SU-DHL-6 (cell line): ENCODE data around the gene RNU2-63P.

Experiments used
- H2AFZ ChIP-seq: fragments of 200-600 bp; sonication (generic); 2 replicates; pipeline ENCODE4 v1.6.1; 2014; ENCODE audit warnings: low read depth, mild to moderate bottlenecking, moderate library complexity, mixed read lengths, antibody characterized with exemption, low read length; ENCODE audit not compliant: severe bottlenecking
- H3F3A ChIP-seq: fragments of 200-600 bp; shearing (Covaris generic); 2 replicates; pipeline ENCODE4 v1.6.0; 2016; ENCODE audit warnings: antibody characterized with exemption, mild to moderate bottlenecking; ENCODE audit not compliant: insufficient read depth
- H3K27ac ChIP-seq: fragments of 200-600 bp; sonication (generic); 2 replicates; pipeline ENCODE4 v1.5.1; 2016; ENCODE audit warnings: low read depth, mild to moderate bottlenecking, low read length, moderate library complexity, mixed read lengths
- H3K27me3 ChIP-seq: fragments of 200-600 bp; sonication (generic), shearing (Covaris generic); 2 replicates; pipeline ENCODE4 v1.6.0; 2014; ENCODE audit warnings: mild to moderate bottlenecking, low read length
- H3K36me3 ChIP-seq: fragments of 200-600 bp; sonication (generic); 2 replicates; pipeline ENCODE4 v1.6.1; 2014; ENCODE audit warnings: mild to moderate bottlenecking, low read length, mixed read lengths
- H3K4me2 ChIP-seq: fragments of 300-600, 200-600 bp; shearing (Covaris generic), sonication (generic); 2 replicates; pipeline ENCODE4 v1.6.0; 2014; ENCODE audit warnings: low read length, low read depth, mild to moderate bottlenecking; ENCODE audit not compliant: poor library complexity, severe bottlenecking
- H3K4me3 ChIP-seq: fragments of 200-600 bp; sonication (generic); 2 replicates; pipeline ENCODE4 v1.5.1; 2014; ENCODE audit warnings: antibody characterized with exemption, low read length, mild to moderate bottlenecking, mixed read lengths; ENCODE audit not compliant: insufficient read depth, poor library complexity, severe bottlenecking
- H3K79me2 ChIP-seq: fragments of 200-600 bp; sonication (generic); 2 replicates; pipeline ENCODE4 v1.6.1; 2014; ENCODE audit warnings: mild to moderate bottlenecking, low read length, moderate library complexity; ENCODE audit not compliant: insufficient read depth
- H3K9ac ChIP-seq: fragments of 200-600 bp; sonication (generic); 2 replicates; pipeline ENCODE4 v1.7.0; 2014; ENCODE audit warnings: mild to moderate bottlenecking, low read length
- H3K9me2 ChIP-seq: fragments of 200-600 bp; sonication (generic); replicated peaks from 2 replicates; pipeline ENCODE4 v1.6.1; 2014; ENCODE audit warnings: low read length; ENCODE audit not compliant: insufficient read depth
- H3K9me3 ChIP-seq: fragments of 200-600 bp; sonication (generic); 2 replicates; pipeline ENCODE4 v1.6.1; 2014; ENCODE audit warnings: low read length, mixed read lengths; ENCODE audit not compliant: insufficient read depth
- H4K20me1 ChIP-seq: fragments of 200-600 bp; sonication (generic); 2 replicates; pipeline ENCODE4 v1.6.1; 2014; ENCODE audit warnings: low read depth, mild to moderate bottlenecking, antibody characterized with exemption, low read length, moderate library complexity, mixed read lengths
- CTCF ChIP-seq: fragments of 200-600 bp; sonication (generic); IDR thresholded peaks from one replicate; pipeline ENCODE4 v1.5.1; 2017; ENCODE audit warnings: antibody characterized with exemption, mild to moderate bottlenecking, low read length, moderate library complexity; ENCODE audit not compliant: insufficient read depth, poor library complexity, severe bottlenecking
- EZH2phosphoT487 ChIP-seq: fragments of 200-600 bp; sonication (generic), shearing (Covaris generic); conservative IDR thresholded peaks from 2 replicates; pipeline ENCODE4 v1.6.1; 2018; ENCODE audit warnings: mild to moderate bottlenecking, antibody characterized with exemption, low read length, moderate library complexity, mixed read lengths

Gene RNU2-63P

DNA sequence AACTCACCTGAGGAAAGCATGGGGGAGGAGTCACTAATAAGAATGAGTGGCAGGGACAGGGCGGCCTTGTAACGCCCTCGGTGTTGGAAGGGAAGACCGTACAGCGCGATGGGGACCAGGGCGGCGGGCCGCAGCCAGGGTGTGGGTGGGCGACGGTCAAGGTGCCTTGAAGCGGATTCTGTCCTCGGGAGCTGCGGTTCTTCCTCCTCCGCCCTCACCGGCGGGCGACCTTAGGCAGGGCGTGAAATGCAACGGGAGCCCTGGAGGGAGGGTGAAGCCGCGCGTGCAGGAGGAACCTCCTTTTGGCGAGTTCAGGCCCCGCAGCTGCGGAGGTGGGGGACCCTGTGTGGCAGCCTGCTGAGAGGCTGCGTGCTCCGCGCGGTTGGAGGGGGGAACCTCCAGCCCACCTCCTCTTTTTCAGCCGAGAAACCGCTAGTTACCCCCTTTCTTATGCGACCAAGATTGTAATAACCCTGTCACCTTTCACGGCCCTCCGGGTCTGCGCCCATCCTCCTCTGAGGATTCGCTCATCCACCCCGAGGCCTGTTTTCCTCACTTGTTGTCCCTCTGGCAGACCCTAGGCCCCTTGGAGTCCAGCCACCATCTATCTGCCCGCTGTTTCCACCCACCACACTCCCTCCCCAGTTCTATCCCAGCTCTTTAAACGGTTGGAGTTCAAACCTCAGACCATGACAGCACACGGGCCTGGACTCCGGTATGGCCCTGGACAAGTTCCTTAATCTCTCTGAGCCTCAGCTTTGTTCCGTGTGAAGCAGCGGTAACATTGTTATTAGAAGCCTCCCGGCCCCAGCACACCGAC is 823 bp upstream of the RNU2-63P start:
- H3K9ac ChIP-seq, result peak overlapping the region; percentile 61
- H3K27me3 ChIP-seq, result no peaks in the 10 kb centered on the region
- peaks cover 8% of the 10 kb centered on the region; the same call in 1 of the 2 replicates for H3K9me3 ChIP-seq
- H3F3A ChIP-seq, result peaks cover 17% of the 10 kb centered on the region
- H3K79me2 ChIP-seq, result no peaks in the 10 kb centered on the region
- H3K27ac ChIP-seq, result peak overlapping the region; percentile 77
- no peaks in the 10 kb centered on the region for H3K9me2 ChIP-seq
- TF ChIP-seq CTCF (no peak), EZH2phosphoT487 (no peak)
- no peaks in the 10 kb centered on the region for H4K20me1 ChIP-seq
- peak overlapping the region; percentile 97 for H2AFZ ChIP-seq
- H3K4me2 ChIP-seq, result peak overlapping the region; percentile 59
- H3K4me3 ChIP-seq, result peak overlapping the region; percentile 68
- no peaks in the 10 kb centered on the region for H3K36me3 ChIP-seq

GRCh38 chr2:88011011-88011410 is 5.3 kb downstream of the RNU2-63P start:
- H3K9me3 ChIP-seq, result no peaks in the 10 kb centered on the region
- no peaks in the 10 kb centered on the region for H3K79me2 ChIP-seq
- no peaks in the 10 kb centered on the region for H4K20me1 ChIP-seq
- no peak for TF ChIP-seq CTCF
- no peak for TF ChIP-seq EZH2phosphoT487
- no peaks in the 10 kb centered on the region for H3K9me2 ChIP-seq
- H3K9ac ChIP-seq, result no peak overlapping the region
- H3K4me3 ChIP-seq, result no peak overlapping the region
- no peaks in the 10 kb centered on the region for H3K36me3 ChIP-seq
- peaks cover 13% of the 10 kb centered on the region for H3F3A ChIP-seq
- no peak overlapping the region for H3K4me2 ChIP-seq
- H3K27ac ChIP-seq, result no peak overlapping the region
- H2AFZ ChIP-seq, result no peak overlapping the region
- no peaks in the 10 kb centered on the region for H3K27me3 ChIP-seq

DNA sequence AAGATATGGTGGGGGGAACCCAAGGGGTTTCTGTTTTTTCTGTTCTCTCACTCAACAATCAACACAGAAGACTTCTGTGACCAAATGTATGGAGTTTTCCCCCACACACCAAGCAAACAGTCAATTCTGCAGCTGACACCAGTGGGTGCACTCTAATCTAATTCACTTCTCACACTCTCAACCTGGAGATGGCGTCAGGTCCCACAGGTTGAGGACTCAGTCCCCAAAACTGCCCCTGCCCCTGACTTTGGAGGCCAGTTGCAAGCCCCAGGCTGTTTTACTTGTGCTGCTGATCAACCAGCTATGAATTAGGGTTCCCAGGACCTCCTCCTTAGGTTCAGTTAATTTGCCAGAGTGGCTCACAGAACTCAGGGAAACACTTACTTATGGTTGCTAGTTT is 6.2 kb downstream of the RNU2-63P start:
- TF ChIP-seq EZH2phosphoT487, result no peak
- TF ChIP-seq CTCF, result no peak
- no peak overlapping the region for H3K4me3 ChIP-seq
- peaks cover 8% of the 10 kb centered on the region; the same call in 1 of the 2 replicates for H3F3A ChIP-seq
- no peaks in the 10 kb centered on the region for H3K9me2 ChIP-seq
- no peaks in the 10 kb centered on the region for H4K20me1 ChIP-seq
- H3K79me2 ChIP-seq, result no peaks in the 10 kb centered on the region
- H3K9me3 ChIP-seq, result no peaks in the 10 kb centered on the region
- no peak overlapping the region for H3K9ac ChIP-seq
- H3K27me3 ChIP-seq, result no peaks in the 10 kb centered on the region
- H3K4me2 ChIP-seq, result no peak overlapping the region
- no peaks in the 10 kb centered on the region for H3K36me3 ChIP-seq
- H3K27ac ChIP-seq, result no peak overlapping the region
- no peak overlapping the region for H2AFZ ChIP-seq
